Stomach (tissue), 4 donors: ENCODE measurements around the gene NAGK.

ENCODE experiments used
- CTCF ChIP-seq, 7 experiments: fragments of 450-650 bp in 4 of 7; fragments of 200-600 bp in 3 of 7; sonication (generic) in 3 of 7; IDR thresholded peaks; one replicate each; pipeline ENCODE4 v1.5.1; 2016 to 2019; ENCODE audit warnings: antibody characterized with exemption in 7 of 7, control low read depth in 2 of 7, mild to moderate bottlenecking in 1 of 7
- POLR2A ChIP-seq, 4 donors: fragments of 450-650 bp; IDR thresholded peaks; one replicate each; pipeline ENCODE4 v1.6.1; 2016; ENCODE audit warnings: antibody characterized with exemption in 4 of 4, control low read depth in 2 of 4, mild to moderate bottlenecking in 1 of 4, moderate library complexity in 1 of 4
- POLR2AphosphoS5 ChIP-seq, 3 donors: sonication (generic); formaldehyde crosslinking; IDR thresholded peaks; one replicate each; pipeline ENCODE4 v1.6.1; 2016; ENCODE audit warnings: antibody characterized with exemption in 3 of 3

- no peak for TF ChIP-seq POLR2AphosphoS5 (IDR thresholded peaks at IDR 0.05)
- no peak for TF ChIP-seq CTCF (IDR thresholded peaks at IDR 0.05)
- no peak for TF ChIP-seq POLR2A (IDR thresholded peaks at IDR 0.05)
These were observed 22.4 kb upstream of the NAGK start for GRCh38 chr2:71045865-71046548.
